Islet of Langerhans (tissue), 1 donor: ENCODE measurements around the gene TMEM131L.
"Not testable (repeated sequence)": the region's sequence is repeated elsewhere in the genome, so short reads cannot be mapped to it uniquely, and the experiment has no call there.

Experiments used
- FAIRE-seq: peaks from one replicate; lab custom pipeline; 2011; peaks lifted over from hg19 to GRCh38; lab: Jason Lieb, UNC

TMEM131L gene

DNA sequence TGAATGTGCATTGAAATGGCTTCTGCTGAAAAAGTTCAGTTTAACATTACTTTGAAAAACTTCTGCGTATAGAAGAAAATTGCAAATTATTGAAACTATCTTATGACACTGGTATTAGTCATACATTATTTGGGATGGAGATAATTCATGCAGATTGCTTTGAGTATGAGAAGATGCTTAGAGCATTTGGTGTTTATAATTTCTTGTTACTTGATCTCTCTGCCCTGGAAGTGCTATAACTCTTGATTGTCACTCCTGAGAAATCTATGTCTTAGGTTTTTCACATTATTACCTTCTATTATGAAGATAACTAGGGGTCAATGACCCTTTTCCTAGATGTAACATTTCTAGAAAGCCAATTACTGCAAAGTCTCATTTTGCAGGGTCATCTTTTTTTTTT, 36.4 kb downstream of the TMEM131L start:
- FAIRE-seq, result no peak

DNA sequence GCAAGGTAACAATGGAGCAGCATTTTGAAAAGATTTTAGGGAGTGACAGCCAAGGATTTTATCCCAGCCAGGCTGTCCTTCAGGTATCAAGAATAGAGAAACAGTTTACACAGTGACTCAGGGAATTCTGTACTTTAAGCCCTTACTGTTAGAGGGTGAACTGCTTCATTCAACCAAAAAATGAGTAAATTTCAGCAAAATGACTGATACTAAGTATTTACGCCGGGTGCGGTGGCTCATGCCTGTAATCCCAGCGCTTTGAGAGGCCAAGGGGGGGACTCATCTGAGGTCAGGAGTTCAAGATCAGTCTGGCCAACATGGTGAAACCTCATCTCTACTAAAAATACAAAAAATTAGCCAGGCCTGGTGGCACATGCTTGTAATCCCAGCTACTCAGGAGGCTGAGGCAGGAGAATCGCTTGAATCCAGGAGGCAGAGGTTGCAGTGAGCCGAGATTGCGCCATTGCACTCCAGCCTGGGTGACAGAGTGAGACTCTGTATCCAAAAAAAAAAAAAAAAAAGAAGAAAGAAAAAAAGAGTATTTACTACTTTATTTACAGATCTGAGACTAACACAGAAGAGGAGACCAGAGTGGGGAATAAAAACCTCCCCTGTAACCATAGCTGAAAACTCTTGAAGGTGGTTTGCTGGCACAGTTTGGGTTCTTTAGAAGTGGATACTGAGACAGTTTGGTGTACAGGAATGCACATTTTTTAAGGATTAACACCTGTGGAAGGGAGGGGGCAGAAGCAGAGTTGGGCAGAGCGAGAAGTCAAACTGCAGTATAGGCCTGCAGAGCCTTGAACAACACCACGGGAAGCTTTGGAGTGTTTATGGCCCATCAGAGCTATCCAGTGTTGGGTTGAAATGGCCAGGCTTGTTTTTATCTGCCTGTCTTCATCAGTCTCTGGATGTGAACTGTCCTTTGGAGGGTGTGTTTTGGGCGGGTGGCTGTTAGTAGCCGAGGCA, 40.5 kb downstream of the TMEM131L start:
- FAIRE-seq, result no peak

DNA sequence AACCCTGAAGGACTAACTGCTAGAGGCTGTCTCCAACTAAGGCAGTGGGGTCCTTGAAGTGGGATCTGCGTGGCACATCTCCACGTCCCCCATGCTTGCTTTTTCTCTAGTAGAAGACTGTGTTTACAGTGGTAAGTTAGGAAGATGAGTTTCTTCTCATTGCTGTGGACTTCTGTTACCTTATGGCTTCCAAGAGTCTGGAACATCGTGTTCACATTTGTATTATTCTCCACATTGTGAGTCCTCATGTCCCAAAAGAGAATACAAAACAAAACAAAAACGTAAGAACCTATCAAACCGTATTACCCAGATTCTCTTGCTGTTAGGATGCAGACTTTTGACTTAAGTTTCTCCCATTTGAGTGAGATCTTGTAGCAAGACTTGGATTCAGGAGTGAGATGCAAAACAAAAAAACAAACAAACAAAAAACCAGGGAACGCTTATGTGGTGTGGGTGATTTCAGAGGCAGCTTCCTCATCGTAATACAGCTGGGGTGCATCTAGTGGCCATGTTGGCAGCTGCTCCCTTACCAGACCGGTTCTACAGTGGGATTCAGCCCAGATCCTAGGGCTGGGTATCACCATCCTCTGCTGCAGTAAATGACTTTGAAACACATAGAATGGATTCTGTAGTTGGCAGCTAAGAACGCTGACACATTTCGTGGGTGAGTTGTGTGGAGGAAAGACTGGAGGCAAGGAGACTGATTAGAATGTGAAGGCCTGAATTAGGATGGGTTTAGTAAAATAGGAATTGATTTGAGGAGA, 41.3 kb downstream of the TMEM131L start:
- no peak for FAIRE-seq

DNA sequence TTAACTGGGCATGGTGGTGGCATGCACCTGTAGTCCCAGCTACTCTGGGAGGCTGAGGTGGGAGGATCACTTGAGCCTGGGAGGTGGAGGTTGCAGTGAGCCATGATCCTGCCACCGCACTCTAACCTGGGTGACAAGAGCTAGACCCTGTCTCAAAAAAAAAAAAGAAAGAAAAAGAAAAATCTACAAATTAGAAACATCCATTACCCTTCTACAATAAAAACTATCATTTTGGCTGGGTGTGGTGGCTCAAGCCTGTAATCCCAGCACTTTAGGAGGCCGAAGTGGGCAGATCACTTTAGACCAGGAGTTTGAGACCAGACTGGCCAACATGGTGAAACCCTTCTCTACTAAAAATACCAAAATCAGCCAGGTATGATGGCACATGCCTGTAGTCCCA, 43.1 kb downstream of the TMEM131L start:
- FAIRE-seq, result not testable (repeated sequence)

DNA sequence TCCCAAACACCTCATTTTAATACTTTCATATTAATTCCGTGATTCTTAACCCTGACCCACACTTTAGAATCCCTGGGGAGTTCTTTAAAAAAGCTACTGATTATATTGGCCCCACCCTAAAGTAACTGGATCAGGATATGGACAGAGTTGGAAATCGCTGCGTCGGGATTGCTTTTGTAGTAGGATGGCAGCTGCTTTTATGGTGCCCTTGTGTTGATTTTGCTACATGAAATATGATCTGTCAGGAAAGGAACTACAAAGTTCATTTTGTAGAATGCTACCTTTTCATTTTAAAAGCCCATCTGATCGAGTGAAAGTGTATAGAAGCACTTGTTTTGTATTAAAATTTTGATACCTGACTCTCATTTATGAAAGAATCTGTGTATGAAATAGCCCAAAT, 43.6 kb downstream of the TMEM131L start:
- FAIRE-seq, result no peak

DNA sequence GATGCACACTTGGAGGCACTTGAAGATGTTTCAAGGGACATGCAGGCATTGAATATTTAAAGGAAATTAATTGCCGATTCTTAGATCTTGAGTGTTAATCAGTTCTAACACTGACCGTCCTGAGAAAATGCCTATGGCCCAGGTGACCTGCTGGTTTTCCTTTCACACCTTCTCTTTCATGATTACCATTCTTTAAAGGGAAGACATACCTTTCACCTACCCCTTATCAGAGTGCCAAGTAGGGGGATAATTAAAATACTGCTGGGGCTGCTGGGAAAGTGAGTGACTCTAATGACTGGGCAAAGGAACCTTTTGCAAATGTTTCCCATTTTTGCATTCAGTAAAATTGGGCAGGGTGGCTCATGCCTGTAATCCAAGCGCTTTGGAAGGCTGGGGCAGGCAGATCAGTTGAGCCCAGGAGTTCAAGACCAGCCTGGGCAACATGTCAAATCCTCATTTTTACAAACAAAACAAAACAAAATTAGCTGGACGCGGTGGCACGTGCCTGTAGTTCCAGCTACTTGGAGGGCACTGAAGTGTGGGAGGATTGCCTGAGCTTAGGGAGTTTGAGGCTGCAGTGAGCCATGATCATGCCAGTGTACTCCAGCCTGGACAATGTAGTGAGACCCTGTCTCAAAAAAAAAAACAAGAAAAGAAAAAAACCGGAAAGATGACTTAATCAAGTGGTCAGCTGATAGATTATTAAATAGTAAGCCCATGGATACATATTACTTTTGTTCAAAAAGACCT, 44.3 kb downstream of the TMEM131L start:
- no peak for FAIRE-seq

DNA sequence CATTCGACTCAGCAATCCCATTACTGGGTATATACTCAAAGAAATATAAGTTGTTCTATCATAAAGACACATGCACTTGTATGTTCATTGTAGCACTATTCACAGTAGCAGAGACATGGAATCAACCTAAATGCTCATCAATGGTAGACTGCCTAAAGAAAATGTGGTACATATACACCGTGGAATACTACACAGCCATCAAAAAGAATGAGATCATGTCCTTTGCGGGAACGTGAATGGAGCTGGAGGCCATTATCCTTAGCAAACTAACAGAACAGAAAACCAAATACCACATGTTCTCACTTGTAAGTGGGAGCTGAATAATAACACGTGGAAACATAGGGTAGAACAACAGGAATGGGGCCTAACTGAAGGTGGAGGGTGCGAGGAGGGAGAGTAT, 44.9 kb downstream of the TMEM131L start:
- no peak for FAIRE-seq

DNA sequence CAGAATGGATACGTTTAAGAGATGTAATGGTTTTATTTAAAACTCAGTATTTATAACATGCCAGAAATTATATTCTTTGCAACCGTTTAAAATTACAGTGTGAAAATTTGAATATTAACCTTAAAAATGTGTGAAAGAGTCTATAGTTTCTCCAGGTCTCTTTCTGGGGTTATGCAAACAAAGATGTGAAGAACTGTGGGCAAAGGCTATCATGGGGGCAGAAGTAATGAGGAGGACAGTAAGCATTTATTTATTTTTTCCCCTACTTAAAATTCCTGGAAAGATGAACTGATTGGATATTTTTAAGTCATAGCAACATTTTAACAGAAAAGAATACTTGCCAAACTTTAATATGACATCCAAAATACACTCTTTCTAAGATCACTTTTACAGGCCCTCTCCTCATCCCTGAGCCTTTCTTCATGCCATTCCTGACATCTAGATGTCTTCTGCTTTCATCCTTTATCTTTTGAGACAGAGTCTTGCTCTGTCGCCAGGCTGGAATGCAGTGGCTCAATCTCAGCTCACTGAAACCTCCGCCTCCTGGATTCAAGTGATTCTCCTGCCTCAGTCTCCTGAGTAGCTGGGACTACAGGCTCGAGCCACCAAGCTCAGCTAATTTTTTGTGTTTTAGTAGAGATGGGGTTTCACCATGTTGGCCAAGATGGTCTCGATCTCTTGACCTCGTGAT, 46.1 kb downstream of the TMEM131L start:
- FAIRE-seq, result no peak

DNA sequence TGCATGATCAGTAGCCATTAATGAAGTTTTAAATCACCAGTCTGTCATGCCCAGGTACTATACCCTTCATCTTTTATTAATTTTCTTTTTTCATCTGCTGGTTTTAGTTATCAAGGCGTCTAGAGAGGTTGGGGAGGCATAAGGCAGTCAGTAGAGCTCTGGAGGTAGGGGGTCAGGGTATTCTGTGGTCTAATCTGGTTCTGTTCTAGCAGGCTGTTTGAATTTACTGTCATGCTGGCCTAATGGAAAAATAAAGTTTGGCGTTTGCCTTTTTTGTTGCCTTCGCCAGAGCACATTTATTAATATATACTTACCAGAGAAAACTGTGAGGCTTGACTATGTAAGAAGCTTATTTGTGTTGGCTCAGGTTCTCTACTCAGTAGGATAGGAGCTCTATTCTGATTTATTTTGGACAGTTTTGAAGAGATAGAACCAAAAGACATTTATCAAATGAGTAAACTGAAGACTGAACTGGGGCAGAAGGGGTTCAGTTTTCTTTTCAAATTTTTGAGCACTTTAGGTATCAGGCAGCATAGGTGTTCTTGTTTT, 46.9 kb downstream of the TMEM131L start:
- FAIRE-seq, result no peak

DNA sequence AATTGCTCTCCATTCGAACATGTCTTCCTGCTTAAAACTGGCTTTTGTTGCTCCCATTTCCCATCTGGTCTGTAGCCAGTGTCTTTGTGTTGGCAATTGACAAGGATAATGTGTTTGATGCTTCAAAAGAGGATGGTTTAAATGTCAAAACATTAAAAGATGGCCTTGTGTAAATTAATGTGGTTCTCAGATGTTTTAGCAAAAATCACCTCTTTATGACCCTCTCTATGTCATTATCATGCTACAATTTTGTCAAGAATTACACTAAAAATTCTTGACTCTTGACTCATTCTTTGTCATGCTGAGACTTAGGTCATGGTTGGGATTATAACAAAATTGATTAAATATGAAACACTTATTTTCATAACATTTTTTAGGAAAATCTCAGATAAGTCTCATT, 47.4 kb downstream of the TMEM131L start:
- no peak for FAIRE-seq

DNA sequence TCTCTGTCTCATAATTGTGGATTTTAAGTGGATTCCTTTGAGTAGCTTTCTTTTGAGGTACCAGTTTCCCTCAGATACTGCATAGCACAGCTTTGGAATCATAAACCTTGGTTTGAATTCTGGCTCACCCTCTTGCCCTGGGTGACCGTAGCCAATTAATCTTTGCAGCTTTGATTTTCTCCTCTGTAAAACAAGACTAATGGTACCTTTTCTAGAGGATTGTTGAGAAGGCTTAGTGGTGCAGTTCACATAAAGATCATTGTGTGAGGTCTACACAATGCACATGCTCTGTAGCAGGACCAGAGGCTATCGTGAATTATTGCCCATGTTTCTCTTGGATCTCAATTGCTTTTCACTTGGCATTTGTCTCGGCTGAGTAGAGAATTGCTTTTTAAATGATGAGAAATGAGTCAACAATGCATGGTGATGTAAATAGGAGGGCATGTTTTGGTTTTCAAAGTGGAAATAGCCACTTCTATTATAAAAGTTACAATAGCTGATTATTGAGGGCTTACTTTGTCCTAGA, 47.9 kb downstream of the TMEM131L start:
- no peak for FAIRE-seq

DNA sequence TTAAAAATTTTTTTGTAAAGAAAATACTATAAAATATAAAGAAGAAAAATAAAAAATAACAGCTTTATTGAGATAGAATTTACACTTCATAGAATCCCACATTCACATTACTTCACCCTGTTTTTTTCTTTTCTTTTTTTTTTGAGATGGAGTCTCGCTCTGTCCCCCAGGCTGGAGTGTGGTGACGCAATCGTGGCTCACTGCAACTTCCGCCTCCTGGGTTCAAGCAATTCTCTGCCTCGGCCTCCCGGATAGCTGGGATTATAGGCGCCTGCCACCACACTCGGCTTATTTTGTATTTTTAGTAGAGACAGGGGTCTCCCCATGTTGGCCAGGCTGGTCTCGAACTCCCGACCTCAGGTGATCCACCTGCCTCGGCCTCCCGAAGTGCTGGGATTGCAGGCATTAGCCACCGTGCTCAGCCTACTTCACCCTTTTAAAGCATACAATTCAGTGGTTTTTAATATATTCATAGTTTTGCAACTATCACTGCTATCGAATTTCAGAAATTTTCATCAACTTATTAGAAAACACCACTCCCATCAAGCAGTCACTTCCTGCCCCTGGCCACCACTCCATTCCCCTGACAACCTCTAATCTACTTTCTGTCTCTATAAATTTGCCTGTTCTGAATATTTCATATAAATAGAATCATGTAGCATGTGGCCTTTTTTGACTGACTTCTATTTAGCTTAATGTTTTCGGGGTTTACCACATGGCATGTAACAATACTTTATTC, 48.7 kb downstream of the TMEM131L start:
- FAIRE-seq, result no peak

DNA sequence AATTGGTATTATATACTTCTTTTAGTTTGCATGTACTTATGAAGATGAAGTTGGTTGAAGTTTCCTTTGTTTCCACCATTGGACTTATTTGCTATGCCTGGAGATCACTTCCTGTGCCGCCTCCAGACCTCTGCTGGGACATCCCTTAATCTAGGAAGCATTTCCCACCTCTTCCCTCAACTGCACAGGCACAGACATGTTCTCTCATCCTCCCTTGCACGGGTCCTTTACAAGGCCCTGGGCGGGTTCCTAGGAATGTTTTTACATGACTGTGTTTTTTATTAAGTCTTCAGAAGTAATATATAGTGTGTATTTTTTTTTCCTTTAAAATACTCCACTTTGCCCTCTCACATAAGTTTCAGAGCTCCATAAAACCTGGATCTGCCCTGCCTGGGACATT, 51.0 kb downstream of the TMEM131L start:
- FAIRE-seq, result no peak

DNA sequence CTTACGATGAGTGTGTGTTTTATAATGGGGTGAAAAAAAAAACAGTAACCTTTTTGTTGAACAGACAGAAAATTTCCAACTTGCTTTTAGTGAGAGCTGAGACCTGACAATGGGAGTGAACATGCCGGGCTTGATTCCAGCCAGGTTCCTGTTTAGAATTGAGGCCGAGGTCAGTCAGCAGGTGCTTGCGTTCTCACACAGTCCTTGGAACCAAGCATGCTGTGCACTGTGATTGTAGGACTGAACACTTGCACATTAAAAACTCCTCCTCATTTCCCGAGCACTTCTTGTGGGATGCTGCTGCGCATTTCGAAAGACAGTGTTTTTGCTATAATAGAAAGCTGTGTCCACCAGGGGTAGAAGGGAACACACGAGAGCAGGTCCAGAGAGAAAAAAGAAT, 51.8 kb downstream of the TMEM131L start:
- FAIRE-seq, result no peak

DNA sequence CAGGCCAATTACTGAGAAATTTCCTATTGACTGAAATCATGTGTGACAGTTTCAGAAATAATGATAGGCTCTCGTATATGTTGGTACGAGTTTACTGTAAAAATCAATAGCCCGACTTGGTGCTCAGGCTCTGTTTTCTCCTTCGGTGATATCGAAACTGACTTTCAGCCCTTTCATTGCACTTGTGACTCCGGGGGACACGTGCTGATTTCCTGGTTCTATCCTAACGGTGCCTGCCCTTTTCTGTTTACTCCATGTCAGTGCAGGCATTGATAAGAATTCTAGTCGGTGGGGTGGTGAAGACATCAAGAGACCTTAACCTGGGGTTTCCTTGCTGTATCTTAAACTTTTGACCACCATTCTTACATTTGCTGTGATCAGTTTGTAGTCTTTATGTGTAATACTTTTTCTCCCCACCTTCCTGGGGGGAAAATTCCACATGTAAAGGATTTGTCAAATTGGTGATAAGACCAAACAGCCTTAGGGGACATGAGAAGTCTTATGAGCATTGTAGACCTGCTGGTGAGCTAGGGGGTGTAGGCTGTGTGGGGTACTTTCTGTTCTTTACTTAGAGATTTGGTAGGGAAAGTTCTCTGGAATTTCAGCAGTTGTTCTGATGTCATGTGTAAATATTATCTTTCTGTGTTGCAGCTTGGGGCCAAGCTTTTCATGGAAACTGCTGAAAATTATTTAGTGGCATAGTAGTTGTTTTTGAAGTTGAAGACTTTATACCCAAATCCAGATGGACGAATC, 52.7 kb downstream of the TMEM131L start:
- FAIRE-seq, result peak; percentile 87

DNA sequence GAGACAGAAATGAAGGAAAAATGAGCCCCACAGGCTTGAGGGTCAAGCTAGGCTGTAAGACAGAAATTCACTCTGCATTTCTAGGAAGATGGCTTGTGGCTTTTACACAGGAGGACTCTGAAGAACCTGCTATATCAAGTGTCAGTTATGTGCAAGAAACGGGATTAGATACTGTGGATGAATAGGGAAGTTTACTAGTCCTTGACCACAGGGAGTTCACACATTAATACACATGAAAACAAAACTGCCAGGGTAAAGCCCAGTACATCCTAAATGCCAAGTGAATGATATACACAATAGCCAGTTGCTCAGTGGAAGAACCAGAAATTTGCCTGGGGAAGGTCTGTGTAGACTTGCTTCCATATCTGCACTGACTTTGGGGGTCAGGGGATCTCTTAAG, 53.5 kb downstream of the TMEM131L start:
- no peak for FAIRE-seq

DNA sequence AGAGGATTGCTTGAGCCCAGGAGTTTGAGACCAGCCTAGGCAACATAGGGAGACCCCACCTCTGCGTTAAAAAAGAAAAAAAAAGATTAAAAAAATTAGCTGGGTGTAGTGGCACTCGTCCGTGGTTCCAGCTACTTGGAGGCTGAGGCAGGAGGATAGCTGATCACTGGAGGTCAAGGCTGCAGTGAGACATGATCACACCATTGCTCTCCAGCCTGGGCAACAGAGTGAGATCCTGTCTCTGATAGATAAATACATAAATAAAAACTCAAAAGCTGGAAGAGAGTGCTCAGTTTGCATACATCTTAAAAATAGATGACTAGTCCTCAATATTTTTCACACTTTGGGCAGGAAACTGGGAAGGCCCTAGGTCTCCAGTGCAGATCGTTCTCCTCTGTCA, 54.1 kb downstream of the TMEM131L start:
- FAIRE-seq, result no peak

DNA sequence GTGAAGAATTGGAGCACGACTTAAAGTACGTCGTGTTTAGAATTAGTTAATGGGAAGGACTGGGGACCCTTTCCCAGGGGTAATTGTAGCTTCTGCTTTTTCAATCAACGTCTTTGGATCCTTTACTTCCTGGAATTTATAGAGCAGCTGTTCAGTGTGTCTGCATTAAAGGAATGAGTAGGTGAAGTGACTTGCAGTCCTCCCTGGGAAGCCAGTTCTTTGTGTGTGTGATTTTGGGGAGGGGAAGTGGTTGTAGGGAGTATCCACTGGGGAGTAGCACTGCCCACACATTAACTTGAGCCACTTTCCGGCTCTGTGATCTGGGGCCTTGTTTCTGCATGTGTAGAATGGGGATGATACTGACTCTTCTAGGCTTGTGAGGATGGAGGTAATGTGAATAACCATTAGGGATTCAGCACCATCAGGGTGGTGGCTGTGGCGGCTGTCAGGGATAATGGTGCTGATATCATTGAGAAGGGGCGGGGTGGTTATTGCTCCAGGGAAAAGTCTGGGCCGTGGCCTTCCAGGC, 54.7 kb downstream of the TMEM131L start:
- FAIRE-seq, result no peak

DNA sequence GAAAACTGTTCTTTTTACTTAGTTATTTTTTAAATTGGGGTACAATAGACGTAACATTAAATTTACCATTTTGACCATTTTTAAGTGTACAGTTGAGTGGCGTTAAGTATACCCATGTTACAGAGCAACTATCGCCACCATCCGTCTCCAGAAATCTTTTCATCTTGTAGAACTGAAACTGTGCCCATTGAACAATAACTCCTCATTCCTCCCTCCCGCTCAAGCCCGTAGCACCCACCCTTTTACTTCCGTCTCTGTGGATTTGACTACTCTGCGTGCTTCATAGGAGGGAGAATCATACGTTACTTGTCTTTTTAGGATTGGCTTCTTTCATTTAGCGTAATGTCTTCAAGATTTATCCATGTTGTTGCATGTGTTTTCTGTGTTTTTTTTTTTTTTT, 55.3 kb downstream of the TMEM131L start:
- no peak for FAIRE-seq
